Measurements from ENCODE around the gene USP22. TPM values are rescaled to one million over a fixed set of nuclear protein-coding genes. Genes with fewer than 3 reads are reported as not detected.

Gene USP22
- total RNA-seq, 1 experiment from 2014 or later: 224 TPM

GRCh38 chr17:21017256-21017655 lies 25.6 kb downstream of the USP22 start:
- CTCF ChIA-PET: no interaction called here
- in situ Hi-C loops (cut with HindIII; ENCODE audit: low pct_unique_long_range_greater_than_20kb, low sequenced_read_pairs): no loop called here

GRCh38 chr17:21016826-21017225 lies 26.0 kb downstream of the USP22 start:
- Histone ChIP-seq H3K9me3 (ENCODE audit: control insufficient read depth, insufficient read depth, low read depth, low read length) (no peaks in the 10 kb centered on the region), H3K4me3 (ENCODE audit: low read depth in 2 of 2, low read length in 2 of 2) (no peak overlapping the region), H3K4me1 (ENCODE audit: control insufficient read depth, insufficient read depth, low read length) (no peaks in the 10 kb centered on the region), H3K27ac (ENCODE audit: low read length) (no peak overlapping the region), H3K27me3 (ENCODE audit: control insufficient read depth, insufficient read depth, low read length) (no peaks in the 10 kb centered on the region), H3K36me3 (ENCODE audit: control insufficient read depth, insufficient read depth, low read length) (peaks cover 40% of the 10 kb centered on the region)
- CTCF ChIA-PET: no interaction called here
- POLR2A ChIA-PET: no interaction called here
- in situ Hi-C loops (cut with HindIII; ENCODE audit: low pct_unique_long_range_greater_than_20kb, low sequenced_read_pairs): no loop called here
- DNase-seq (ENCODE audit: low read depth, low spot score) (no peak), ATAC-seq (no peak)
- intact Hi-C loops (cut with micrococcal nuclease; ENCODE audit: unreplicated experiment): no loop called here
- BruUV-seq (replicated peaks): no TSS peak
- no peak for TF ChIP-seq SIN3A (IDR thresholded peaks at IDR 0.05; ENCODE audit: borderline replicate concordance, insufficient read depth, low read depth, low read length)
- TF ChIP-seq REST (IDR thresholded peaks at IDR 0.05; ENCODE audit: insufficient read depth in 1 of 2, low read depth in 2 of 2, low read length in 1 of 2): no peak
- no peak for TF ChIP-seq TCF7L2 (IDR thresholded peaks at IDR 0.05; ENCODE audit: low read depth, low read length)
- TF ChIP-seq POLR2AphosphoS5 (IDR thresholded peaks at IDR 0.05; ENCODE audit: low read depth, low read length): no peak
- TF ChIP-seq CTCF (IDR thresholded peaks at IDR 0.05): no peak

More at GRCh38 chr17:21017256-21017655, 25.6 kb downstream of the USP22 start:
- no peak for ATAC-seq
- H3K4me1 ChIP-seq (ENCODE audit: control insufficient read depth, insufficient read depth, low read length): no peaks in the 10 kb centered on the region
- BruUV-seq (replicated peaks): no TSS peak
- DNase-seq (ENCODE audit: low read depth, low spot score): no peak
- no peaks in the 10 kb centered on the region for H3K27me3 ChIP-seq (ENCODE audit: control insufficient read depth, insufficient read depth, low read length)
- peaks cover 43% of the 10 kb centered on the region for H3K36me3 ChIP-seq (ENCODE audit: control insufficient read depth, insufficient read depth, low read length)
- POLR2A ChIA-PET: no interaction called here
- H3K9me3 ChIP-seq (ENCODE audit: control insufficient read depth, insufficient read depth, low read depth, low read length): no peaks in the 10 kb centered on the region
- H3K27ac ChIP-seq (ENCODE audit: low read length): no peak overlapping the region
- intact Hi-C loops (cut with micrococcal nuclease; ENCODE audit: unreplicated experiment): no loop called here
- no peak for TF ChIP-seq SIN3A (IDR thresholded peaks at IDR 0.05; ENCODE audit: borderline replicate concordance, insufficient read depth, low read depth, low read length)
- no peak for TF ChIP-seq CTCF (IDR thresholded peaks at IDR 0.05)
- no peak for TF ChIP-seq TCF7L2 (IDR thresholded peaks at IDR 0.05; ENCODE audit: low read depth, low read length)
- TF ChIP-seq REST (IDR thresholded peaks at IDR 0.05; ENCODE audit: insufficient read depth in 1 of 2, low read depth in 2 of 2, low read length in 1 of 2): no peak
- no peak for TF ChIP-seq POLR2AphosphoS5 (IDR thresholded peaks at IDR 0.05; ENCODE audit: low read depth, low read length)
- H3K4me3 ChIP-seq (ENCODE audit: low read depth in 2 of 2, low read length in 2 of 2): no peak overlapping the region
